ENCODE measurements around the gene TTYH1. TPM values are rescaled to one million over a fixed set of nuclear protein-coding genes. Genes with fewer than 3 reads are reported as not detected.
A peak's percentile ranks its signal among the peaks of the same experiment; 100 is the strongest.

Gene TTYH1
- total RNA-seq, 1 donor from 2014 or later = not detected

GRCh38 chr19:54461613-54462012 lies 46.3 kb downstream of the TTYH1 start:
- no peaks in the 10 kb centered on the region for H3K27me3 ChIP-seq (ENCODE audit: control insufficient read depth, insufficient read depth, low read length)
- DNase-seq (ENCODE audit: low read depth) (no peak), FAIRE-seq (no peak)
- peaks cover 23% of the 10 kb centered on the region for H3K36me3 ChIP-seq (ENCODE audit: control insufficient read depth, insufficient read depth, low read length)
- H3K4me3 ChIP-seq (ENCODE audit: low read depth, low read length) = no peak overlapping the region
- no peak for TF ChIP-seq CTCF (IDR thresholded peaks at IDR 0.05; ENCODE audit: insufficient read depth, low read length, severe bottlenecking)

- TF ChIP-seq CTCF (IDR thresholded peaks at IDR 0.05; ENCODE audit: insufficient read depth, low read length, severe bottlenecking) = no peak
- no peaks in the 10 kb centered on the region for H3K27me3 ChIP-seq (ENCODE audit: control insufficient read depth, insufficient read depth, low read length)
- no peak for DNase-seq (ENCODE audit: low read depth)
- H3K36me3 ChIP-seq (ENCODE audit: control insufficient read depth, insufficient read depth, low read length) = peaks cover 18% of the 10 kb centered on the region
- H3K4me3 ChIP-seq (ENCODE audit: low read depth, low read length) = peak overlapping the region; percentile 82
- no peak for FAIRE-seq
Measured at GRCh38 chr19:54462047-54462654, 46.9 kb downstream of the TTYH1 start.

- peak; percentile 39 for DNase-seq (ENCODE audit: low read depth)
- H3K4me3 ChIP-seq (ENCODE audit: low read depth, low read length) = peak overlapping the region; percentile 82
- peaks cover 15% of the 10 kb centered on the region for H3K36me3 ChIP-seq (ENCODE audit: control insufficient read depth, insufficient read depth, low read length)
- TF ChIP-seq CTCF (IDR thresholded peaks at IDR 0.05; ENCODE audit: insufficient read depth, low read length, severe bottlenecking) = peak; percentile 58
- no peak for FAIRE-seq
- H3K27me3 ChIP-seq (ENCODE audit: control insufficient read depth, insufficient read depth, low read length) = no peaks in the 10 kb centered on the region
Measured at GRCh38 chr19:54462655-54463530, 47.6 kb downstream of the TTYH1 start.

- FAIRE-seq (no peak), DNase-seq (ENCODE audit: low read depth) (peak; percentile 97)
- Histone ChIP-seq H3K4me3 (ENCODE audit: low read depth, low read length) (peak within 1 kb of the TSS; percentile 82), H3K27me3 (ENCODE audit: control insufficient read depth, insufficient read depth, low read length) (no peaks in the 10 kb centered on the region), H3K36me3 (ENCODE audit: control insufficient read depth, insufficient read depth, low read length) (peaks cover 9% of the 10 kb centered on the region)
- TF ChIP-seq CTCF (IDR thresholded peaks at IDR 0.05; ENCODE audit: insufficient read depth, low read length, severe bottlenecking) = no peak
Measured at GRCh38 chr19:54463531-54464043, 48.3 kb downstream of the TTYH1 start, which contains the start of gene LENG9. Gene LENG9 (minus strand): TSS chr19:54463778. CDS start chr19:54463526, 252 bp downstream.

DNA sequence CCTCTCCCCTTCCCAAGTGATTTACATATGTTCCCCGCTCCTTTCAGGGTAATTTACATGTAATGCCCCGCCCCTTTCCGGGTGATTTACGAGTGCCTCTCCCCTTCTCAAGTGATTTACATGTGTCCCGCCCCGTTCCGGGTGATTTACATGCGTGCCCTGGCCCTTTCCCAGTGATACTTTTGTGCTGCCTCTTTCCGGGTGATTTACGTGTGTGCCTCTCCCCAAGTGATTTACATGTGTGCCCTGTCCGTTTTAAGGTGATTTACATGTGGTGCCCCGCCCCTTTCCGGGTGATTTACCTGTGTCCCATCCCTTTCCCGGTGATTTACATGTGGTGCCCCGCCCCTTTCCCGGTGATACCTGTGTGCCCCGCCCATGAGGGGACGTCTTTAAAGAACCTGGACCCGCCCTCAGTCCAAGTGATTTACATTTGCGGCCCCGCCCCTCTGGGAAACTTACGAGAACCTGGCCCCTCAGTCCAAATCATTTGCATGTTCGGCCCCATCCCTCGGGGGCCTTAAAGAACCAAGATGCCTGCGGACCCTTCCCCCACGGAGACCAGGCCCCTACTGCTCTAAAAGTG lies 48.9 kb downstream of the TTYH1 start:
- H3K27me3 ChIP-seq (ENCODE audit: control insufficient read depth, insufficient read depth, low read length) = no peaks in the 10 kb centered on the region
- no peak for TF ChIP-seq CTCF (IDR thresholded peaks at IDR 0.05; ENCODE audit: insufficient read depth, low read length, severe bottlenecking)
- DNase-seq (ENCODE audit: low read depth) (peak; percentile 98), FAIRE-seq (peak; percentile 43)
- H3K4me3 ChIP-seq (ENCODE audit: low read depth, low read length) = peak overlapping the region; percentile 82
- peaks cover 9% of the 10 kb centered on the region for H3K36me3 ChIP-seq (ENCODE audit: control insufficient read depth, insufficient read depth, low read length)
